ENCODE measurements around the gene ALPK1.
"Not testable (repeated sequence)": the region's sequence is repeated elsewhere in the genome, so short reads cannot be mapped to it uniquely, and the experiment has no call there.

ALPK1 gene

GRCh38 chr4:112284662-112285411 lies 12.3 kb upstream of the ALPK1 start:
- DNase-seq (ENCODE audit: low read depth in 2 of 2): no peak

DNA sequence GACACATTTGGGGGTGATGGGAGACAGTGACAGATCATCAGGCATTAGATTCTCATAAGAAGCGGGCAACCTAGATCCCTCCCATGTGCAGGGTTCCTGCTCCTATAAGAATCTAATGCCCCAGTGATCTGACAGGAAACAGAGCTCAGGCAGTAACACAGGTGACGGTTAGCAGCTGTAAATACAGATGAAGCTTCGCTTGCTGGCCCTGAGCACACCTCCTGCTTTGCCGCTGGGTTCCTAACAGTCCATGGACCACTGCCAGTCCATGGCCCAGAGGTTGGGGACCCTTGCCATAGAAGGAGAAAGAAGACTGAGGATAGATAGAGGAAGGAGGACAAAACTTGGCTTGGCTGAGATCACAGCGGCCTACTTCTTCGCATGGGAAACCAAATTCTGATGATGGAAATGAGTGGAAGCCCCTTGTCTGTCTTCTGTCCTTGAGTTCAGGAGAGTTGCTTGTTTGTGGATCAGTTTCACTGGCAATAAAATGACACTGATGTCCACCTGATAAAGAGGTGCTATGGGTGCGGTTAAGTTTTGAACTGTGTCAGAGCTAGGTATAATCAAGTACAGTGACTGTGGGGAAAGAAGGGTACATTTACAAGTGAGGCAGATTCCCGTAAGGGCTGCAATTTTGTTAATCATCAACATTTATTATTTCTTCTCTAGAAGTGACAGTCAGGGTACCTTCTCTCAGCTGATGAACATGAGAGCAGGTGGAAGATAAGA lies 9.7 kb upstream of the ALPK1 start:
- DNase-seq (ENCODE audit: low read depth in 2 of 2): no peak

DNA sequence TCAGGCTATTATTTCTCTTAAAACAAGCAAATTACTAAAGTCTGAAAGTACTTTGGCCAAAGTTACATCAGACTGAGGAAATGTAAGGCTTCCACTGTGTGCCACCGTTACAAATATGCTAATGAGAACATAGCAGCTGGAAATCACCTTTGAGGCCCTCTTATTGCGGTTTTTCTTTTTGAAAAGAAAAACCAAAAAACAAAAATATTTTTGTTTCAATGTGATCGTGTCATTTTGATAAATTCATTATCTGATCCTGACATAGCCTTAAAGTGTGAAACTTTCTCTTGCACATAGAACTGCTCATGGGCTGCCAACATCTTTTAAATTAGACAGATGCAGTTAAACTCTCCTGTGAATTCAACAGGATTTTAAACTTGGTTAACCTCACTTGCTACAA lies 8.7 kb upstream of the ALPK1 start:
- no peak for DNase-seq (ENCODE audit: low read depth in 2 of 2)

- DNase-seq (ENCODE audit: low read depth in 2 of 2): no peak
Measured at GRCh38 chr4:112289407-112290253, 7.5 kb upstream of the ALPK1 start.

GRCh38 chr4:112290341-112290740 lies 6.8 kb upstream of the ALPK1 start:
- no peak for DNase-seq (ENCODE audit: low read depth in 2 of 2)

GRCh38 chr4:112299721-112300120 lies 2.6 kb downstream of the ALPK1 start:
- DNase-seq (ENCODE audit: low read depth in 2 of 2): no peak

- DNase-seq (ENCODE audit: low read depth in 2 of 2): no peak
Measured at GRCh38 chr4:112302320-112303274, 5.4 kb downstream of the ALPK1 start.

- not testable (repeated sequence) for DNase-seq (ENCODE audit: low read depth in 2 of 2)
Measured at GRCh38 chr4:112305477-112305876, 8.3 kb downstream of the ALPK1 start.

- not testable (repeated sequence) for DNase-seq (ENCODE audit: low read depth in 2 of 2)
Measured at GRCh38 chr4:112309263-112309791, 12.2 kb downstream of the ALPK1 start.

DNA sequence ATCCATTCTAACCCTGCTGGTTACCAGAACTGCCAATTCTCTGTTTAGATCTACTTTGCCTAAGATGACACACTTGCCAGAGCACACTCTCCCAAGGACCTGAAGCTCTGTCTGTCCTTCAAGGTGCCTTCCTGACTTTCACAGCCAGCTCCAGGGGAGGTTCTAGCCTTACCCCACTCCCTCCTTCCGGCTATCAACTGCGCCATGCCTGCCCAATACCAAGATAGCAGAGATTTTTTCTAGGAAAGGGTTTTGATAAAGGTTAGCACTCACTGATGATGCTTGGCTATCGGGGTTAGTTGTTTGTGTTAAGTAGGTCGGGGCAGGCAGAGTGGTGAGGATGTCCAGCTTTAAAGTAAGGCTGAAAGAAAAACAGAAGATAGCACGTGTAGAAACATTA lies 14.3 kb downstream of the ALPK1 start:
- DNase-seq (ENCODE audit: low read depth in 2 of 2): no peak

- DNase-seq (ENCODE audit: low read depth in 2 of 2): no peak
Measured at GRCh38 chr4:112312610-112313239, 15.6 kb downstream of the ALPK1 start.

DNA sequence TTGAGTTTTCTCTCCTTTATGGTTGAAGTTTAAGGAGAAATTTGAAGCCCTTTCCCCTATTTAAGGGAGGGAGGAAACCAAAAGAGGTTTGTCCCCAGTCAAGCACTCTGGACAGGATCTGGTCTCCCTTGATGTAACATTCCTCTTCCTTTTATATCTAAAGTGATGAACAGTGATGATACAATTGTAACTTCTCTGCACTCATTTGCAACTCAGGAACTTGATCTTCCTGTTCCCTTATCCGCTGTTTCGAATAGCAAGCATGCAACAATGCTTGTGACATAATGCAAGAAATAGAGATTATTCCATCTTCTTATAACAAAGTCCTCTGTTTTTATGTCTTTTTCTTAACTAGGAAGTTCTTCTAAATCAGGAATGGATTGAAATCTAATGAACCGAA lies 18.3 kb downstream of the ALPK1 start:
- DNase-seq (ENCODE audit: low read depth in 2 of 2): no peak

- DNase-seq (ENCODE audit: low read depth in 2 of 2): no peak
Measured at GRCh38 chr4:112316360-112316759, 19.2 kb downstream of the ALPK1 start.

DNA sequence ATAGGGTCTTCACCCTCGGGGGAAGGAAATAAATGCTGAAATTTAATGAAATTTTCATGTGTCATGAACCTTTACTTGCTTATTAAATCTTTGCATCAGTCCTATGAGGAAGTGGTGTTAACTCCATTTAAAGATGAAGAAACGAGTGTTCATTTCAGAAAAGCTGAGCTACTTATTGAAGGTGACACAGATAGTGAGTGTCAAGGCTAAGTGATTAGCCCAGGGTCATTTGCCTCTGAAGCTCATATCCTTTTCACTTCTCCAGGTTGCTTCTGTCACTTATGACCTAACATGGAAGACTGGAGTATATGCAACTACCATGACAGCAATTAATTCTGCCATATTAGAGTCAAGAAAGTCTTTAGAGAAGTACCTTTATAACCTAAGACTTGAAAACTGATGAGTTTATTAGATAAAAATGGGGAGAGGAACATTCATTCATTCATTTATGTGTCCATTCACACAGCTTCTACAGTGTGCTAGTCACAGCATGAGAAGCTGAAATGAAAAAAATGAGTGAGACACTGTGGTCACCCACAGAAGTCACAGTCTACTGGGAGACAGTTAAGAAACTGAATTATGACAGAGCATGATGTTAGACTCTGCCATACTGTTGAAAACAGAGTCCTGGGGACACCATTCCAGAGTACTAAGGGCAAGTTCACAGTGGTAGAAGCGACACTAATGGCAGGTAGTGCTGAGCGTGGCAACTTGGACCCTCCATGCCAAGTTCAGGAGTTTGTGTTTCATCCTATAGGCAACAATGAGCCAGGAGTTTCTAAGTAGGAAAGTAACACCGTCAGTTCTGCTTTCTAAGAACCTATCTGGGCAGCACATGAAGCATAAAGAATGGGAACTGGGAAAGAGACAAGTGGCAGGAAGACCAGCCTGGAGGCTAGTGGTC lies 21.3 kb downstream of the ALPK1 start:
- DNase-seq (ENCODE audit: low read depth in 2 of 2): no peak

DNA sequence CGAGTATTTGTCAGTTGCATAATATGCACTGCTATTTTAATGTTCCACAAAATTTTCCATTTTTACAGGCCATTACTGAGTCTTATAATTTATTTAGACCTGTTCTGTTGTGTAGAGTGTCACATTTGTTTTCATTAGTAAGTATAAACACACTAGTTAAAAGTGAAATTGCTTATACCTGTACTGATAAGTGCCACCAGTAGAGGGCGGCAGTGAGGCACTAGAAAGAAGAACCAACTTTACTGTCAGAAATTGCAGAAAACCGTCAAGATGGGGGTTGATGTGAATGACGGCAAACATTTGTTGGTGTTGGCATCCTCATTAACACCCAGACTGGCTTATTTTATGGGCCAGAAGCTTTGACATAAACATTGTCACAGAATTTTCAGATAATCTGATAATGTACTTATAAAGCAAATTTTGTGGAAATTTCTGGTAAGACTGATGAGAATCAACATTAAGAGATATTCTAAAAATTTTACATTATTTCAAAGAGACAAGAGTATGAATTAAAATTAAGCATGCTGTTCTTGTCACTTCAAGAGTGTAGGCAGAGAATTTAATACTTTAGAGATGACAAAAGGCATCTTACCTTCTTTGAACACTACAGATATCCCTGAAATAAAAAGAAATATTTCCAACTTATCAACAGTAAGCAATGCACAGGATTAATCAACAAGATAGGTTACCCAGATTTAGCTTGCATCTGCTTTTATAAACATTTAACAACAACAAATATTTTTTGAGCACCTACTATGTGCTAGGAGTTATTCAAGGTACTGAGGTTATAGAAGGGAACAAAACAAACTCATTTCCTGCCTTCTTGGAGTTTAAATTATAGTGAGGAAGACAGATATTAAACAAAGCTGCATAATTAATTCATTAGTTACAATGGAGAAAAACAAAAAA lies 24.9 kb downstream of the ALPK1 start:
- DNase-seq (ENCODE audit: low read depth in 2 of 2): peak; percentile 63 to 73

DNA sequence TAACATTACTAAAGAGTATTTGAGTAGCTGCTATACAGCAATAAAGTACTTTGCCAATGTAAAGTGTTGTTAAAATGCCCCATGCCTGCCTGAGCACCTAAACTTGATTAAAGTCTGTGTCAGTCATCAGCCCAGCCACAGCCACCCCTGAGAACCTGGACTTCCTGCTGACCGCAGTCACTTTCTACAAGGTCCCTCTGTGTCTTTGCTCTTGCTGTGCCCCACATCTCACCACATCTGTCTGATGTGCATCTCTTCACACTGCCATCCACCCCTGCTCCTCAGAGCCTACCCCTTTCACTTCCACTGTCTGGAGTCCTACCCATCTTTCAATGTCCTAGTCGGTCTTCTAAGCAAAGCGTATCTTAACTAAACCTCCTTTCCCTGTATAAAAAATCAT lies 25.7 kb downstream of the ALPK1 start:
- DNase-seq (ENCODE audit: low read depth in 2 of 2): no peak

GRCh38 chr4:112325530-112325929 lies 28.4 kb downstream of the ALPK1 start:
- no peak for DNase-seq (ENCODE audit: low read depth in 2 of 2)

DNA sequence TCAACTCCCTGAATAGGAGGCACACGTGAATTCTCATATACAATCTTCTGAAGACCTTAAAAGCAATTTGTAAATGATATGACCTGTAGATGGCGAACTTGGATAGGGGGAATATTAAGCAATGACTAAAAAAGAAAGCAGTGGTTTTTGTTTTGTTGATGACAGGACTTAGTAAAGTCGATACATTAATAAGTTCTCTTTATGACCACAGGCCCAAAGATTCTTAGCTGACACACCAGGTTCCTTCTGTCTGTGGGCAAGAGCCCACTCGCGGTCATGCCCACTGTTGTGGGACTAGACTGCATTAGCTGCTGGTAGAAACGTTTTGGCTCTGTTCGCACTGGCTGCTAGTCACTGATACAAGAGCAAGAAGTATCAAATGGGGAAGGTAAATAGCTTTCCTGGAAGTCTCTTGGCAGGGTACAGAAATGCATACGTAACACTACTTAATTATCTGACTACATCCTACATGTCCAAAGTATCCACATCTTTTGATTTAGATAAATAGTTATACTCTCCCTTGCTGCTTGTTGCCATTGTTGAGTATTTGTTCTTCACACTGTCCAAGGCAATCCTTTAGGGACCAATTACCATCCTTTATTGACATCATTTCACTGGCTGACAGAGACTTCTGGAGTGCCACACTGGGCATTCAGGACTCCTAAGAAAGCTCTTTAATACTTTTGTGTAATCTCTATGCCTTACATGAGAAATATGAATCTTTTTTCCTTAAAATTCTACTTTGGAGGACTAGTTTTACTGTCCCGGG lies 31.0 kb downstream of the ALPK1 start:
- DNase-seq (ENCODE audit: low read depth in 2 of 2): no peak

Measured in activated CD4-positive, alpha-beta T cell treated with anti-CD3 and anti-CD28 coated beads for 24 hours (primary cell).